Measurements from ENCODE around the gene STEAP3.

DNA sequence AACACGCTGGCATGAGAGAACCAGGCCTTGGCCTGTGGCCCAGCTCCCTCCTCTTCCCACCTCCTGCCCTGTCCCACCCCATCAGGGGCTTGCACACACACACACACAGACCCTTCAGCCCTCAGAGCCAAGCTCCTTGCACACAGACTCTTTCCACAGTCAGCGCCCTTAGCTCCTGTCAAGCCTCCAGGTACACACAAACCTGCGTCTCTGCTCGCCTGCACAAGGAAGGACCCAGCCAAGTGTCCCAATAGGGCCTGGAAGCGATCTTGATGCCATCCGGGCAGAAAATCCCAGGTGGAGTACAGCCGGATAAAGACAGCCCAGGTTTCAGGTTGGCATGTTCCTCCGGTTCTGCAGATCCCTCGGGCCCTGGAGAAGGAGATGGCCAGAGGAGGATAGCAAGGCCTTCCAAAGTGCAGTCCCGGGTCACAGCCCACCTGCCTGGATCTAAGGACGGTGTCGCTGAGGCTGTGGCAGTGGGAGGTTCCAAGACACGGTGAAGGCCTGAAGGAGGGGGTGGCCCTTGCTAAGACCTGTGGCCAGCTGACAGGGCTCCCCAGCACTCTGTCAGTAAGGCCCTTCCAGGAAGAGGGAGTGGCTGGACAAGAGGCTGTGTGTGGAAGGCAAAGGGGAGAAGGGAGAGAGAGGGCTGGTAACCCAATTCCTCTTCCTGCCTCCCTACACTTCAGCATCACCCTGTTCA, 18.5 kb upstream of the STEAP3 start:
- TF ChIP-seq EZH2phosphoT487 (IDR thresholded peaks at IDR 0.05; ENCODE audit: low read length), result no peak
- TF ChIP-seq, protein P1, sequence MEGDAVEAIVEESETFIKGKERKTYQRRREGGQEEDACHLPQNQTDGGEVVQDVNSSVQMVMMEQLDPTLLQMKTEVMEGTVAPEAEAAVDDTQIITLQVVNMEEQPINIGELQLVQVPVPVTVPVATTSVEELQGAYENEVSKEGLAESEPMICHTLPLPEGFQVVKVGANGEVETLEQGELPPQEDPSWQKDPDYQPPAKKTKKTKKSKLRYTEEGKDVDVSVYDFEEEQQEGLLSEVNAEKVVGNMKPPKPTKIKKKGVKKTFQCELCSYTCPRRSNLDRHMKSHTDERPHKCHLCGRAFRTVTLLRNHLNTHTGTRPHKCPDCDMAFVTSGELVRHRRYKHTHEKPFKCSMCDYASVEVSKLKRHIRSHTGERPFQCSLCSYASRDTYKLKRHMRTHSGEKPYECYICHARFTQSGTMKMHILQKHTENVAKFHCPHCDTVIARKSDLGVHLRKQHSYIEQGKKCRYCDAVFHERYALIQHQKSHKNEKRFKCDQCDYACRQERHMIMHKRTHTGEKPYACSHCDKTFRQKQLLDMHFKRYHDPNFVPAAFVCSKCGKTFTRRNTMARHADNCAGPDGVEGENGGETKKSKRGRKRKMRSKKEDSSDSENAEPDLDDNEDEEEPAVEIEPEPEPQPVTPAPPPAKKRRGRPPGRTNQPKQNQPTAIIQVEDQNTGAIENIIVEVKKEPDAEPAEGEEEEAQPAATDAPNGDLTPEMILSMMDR (IDR thresholded peaks at IDR 0.05; ENCODE audit: low read length), result no peak
- TF ChIP-seq EZH2 (optimal IDR thresholded peaks at IDR 0.05; ENCODE audit: low read depth, low read length), result no peak
